ENCODE results near the gene MLANA.
A peak's percentile ranks its signal among the peaks of the same experiment; 100 is the strongest.
"Not testable (repeated sequence)": the region's sequence is repeated elsewhere in the genome, so short reads cannot be mapped to it uniquely, and the experiment has no call there.

The MLANA gene

DNA sequence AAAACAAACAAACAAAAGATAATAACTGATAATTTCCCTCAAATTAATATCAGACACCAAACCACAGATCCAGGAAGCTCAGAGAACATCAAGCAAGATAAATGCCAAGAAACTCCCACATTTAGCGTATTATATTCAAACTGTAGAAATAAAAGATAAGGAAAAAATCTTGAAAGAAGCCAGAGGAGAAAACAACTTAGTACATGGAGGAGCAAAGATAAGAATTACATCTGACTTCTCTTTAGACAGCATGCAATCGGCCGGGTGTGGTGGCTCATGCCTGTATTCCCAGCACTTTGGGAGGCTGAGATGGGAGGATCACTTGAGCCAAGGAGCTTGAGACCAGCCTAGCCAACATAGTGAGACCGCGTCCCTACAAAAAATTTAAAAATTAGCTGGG, 17.2 kb upstream of the MLANA start:
- peaks cover 6 to 7% of the 10 kb centered on the region in 2 donors for H3K4me1 Mint-ChIP-seq (ENCODE audit: low read depth in 2 of 2)
- H3K27me3 Mint-ChIP-seq: no peaks in the 10 kb centered on the region
- DNase-seq (no peak), ATAC-seq (replicated peaks) (no peak)
- H3K36me3 Mint-ChIP-seq (ENCODE audit: insufficient read depth): no peaks in the 10 kb centered on the region
- H3K27ac Mint-ChIP-seq: no peak overlapping the region
- H3K4me3 Mint-ChIP-seq: no peak overlapping the region
- no peaks in the 10 kb centered on the region for H3K9me3 Mint-ChIP-seq

DNA sequence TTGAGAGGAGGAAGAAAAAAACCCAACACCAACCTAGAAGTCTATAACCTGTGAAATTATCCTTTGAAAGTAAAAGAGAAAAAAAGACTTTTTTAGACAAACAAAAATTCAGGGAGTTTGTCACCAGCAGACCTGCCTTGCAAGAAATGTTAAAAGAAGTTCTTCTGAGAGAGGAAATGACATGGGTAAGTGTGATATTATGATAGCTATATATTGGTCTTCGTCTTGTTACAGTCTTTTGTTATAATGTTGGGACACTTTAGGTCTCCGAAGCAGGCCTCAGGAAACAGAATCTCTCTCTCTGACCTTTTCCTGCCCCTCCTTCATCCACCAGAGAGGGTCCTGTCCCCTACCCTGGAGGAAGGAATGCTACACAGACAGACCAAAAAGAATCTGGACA, 16.6 kb upstream of the MLANA start:
- Mint-ChIP-seq H3K36me3 (ENCODE audit: insufficient read depth) (no peaks in the 10 kb centered on the region), H3K4me3 (no peak overlapping the region), H3K27me3 (no peaks in the 10 kb centered on the region), H3K27ac (peak overlapping the region; percentile 27 to 70), H3K4me1 (ENCODE audit: low read depth in 2 of 2) (peaks cover 6 to 10% of the 10 kb centered on the region in 2 donors), H3K9me3 (no peaks in the 10 kb centered on the region)
- no peak for ATAC-seq (replicated peaks)
- DNase-seq: no peak

DNA sequence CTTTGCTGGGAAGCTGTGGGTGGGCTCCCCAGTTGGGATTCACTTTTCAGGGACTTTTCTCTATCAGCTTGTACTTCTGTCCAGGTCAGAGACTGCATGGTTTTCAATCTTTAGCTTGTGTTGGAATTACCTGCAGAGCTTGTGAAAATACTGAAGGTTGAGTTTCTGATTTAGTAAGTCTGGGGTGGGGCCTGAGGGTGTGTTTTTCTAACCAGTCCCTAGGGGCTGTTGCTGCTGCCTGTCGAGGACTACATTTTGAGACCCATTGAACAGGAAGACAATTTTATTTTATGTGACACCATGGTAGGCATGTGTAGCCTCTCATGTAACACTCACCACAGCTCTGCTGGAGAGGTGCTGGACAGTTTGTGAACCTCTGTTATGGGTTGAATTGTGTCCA, 14.7 kb upstream of the MLANA start:
- H3K27ac Mint-ChIP-seq: peak overlapping the region in 1 of 2 donors; percentile 39
- H3K36me3 Mint-ChIP-seq (ENCODE audit: insufficient read depth): no peaks in the 10 kb centered on the region
- no peak overlapping the region for H3K4me3 Mint-ChIP-seq
- ATAC-seq (replicated peaks) (no peak), DNase-seq (no peak)
- H3K9me3 Mint-ChIP-seq: no peaks in the 10 kb centered on the region
- H3K4me1 Mint-ChIP-seq (ENCODE audit: low read depth in 2 of 2): peaks cover 6 to 11% of the 10 kb centered on the region in 2 donors
- H3K27me3 Mint-ChIP-seq: no peaks in the 10 kb centered on the region

DNA sequence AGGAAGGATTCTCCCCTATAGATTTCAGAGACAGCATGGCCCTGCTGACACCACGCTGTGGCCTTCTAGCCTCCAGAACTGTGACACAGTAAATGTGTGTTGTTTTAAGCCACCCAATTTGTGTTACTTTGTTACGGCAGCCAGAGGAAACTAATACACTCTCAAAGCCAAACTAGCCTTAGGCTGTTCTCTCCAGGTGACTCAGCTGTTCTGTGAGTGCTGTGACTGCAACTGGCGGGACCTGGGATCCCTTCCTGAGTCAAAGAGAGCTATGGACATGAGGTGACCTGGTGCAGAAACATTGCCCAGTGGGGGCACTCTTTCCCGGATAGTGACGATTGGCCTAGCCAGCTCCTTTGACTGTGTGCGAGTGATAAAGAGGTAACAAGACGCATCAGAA, 14.0 kb upstream of the MLANA start:
- no peak overlapping the region for H3K27ac Mint-ChIP-seq

DNA sequence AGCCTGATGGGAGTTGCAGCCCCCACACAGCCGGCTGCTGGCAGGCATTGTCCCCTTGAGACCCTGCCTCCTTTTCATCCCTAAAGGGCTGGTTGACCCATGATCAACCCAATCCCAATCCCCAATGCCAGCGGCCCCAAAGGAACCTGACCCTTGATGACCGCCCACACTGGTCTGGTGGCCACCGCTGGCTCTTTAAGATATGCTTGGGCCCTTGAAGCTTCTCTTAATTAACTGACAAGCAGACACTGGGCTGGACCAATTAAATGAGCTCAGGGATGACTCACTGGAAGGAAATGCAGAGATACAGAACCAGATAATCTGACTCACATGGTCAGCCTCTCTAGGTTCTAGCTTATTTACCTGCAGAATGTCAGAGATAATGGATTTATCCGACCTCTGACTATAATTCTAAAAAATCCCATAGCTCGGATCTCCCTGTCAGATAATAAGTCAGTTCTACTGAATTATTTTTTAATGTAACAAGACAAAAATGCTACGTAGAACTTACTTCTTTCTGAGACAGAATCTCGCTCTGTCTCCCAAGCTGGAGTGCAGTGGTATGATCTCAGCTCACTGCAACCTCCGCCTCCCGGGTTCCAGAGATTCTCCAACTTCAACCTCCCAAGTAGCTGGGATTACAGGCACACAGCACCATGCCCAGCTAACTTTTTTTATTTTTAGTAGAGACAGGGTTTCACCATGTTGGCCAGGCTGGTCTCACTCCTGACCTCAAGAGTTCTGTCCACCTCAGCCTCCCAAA, 11.1 kb upstream of the MLANA start:
- Mint-ChIP-seq H3K27me3 (no peaks in the 10 kb centered on the region), H3K9me3 (no peaks in the 10 kb centered on the region), H3K4me1 (ENCODE audit: low read depth in 2 of 2) (peaks cover 0 to 11% of the 10 kb centered on the region in 2 donors), H3K4me3 (no peak overlapping the region), H3K27ac (no peak overlapping the region), H3K36me3 (ENCODE audit: insufficient read depth) (no peaks in the 10 kb centered on the region)
- ATAC-seq (replicated peaks): peak; percentile 26
- DNase-seq: no peak

More for the DNA sequence above, 14.0 kb upstream of the MLANA start:
- no peaks in the 10 kb centered on the region for H3K27me3 Mint-ChIP-seq
- H3K36me3 Mint-ChIP-seq (ENCODE audit: insufficient read depth): no peaks in the 10 kb centered on the region
- H3K4me1 Mint-ChIP-seq (ENCODE audit: low read depth in 2 of 2): peaks cover 6 to 11% of the 10 kb centered on the region in 2 donors
- H3K4me3 Mint-ChIP-seq: no peak overlapping the region
- ATAC-seq (replicated peaks): no peak
- H3K9me3 Mint-ChIP-seq: no peaks in the 10 kb centered on the region
- DNase-seq: no peak

DNA sequence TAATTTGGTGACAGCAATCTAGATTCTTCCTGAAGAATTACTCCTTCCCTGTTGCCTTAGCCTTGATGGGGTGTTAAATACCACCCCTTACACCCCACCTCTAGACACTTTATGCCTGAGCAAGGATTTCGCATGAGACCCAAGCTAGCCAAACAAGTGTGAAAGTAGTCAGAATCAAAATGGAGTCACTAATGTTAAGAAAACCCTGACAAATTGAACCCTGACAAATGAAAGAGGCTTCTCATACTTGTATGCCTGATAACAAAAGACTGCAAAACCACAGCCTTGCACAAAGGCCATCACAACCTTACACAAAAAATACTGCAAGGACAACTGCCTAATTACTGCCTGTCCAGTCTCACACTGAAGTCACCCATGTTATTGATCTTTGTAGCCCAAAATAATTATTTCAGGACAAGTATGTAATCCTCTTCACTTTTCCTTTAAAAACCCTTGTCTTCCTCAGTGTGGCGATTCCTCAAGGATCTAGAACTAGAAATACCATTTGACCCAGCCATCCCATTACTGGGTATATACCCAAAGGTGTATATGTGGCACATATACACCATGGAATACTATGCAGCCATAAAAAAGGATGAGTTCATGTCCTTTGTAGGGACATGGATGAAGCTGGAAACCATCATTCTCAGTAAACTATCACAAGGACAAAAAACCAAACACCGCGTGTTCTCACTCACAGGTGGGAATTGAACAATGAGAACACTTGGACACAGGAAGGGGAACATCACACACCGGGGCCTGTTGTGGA, 8.3 kb upstream of the MLANA start:
- ATAC-seq (replicated peaks); DNase-seq; H3K27ac Mint-ChIP-seq; H3K9me3 Mint-ChIP-seq; H3K36me3 Mint-ChIP-seq (ENCODE audit: insufficient read depth); H3K4me3 Mint-ChIP-seq; H3K27me3 Mint-ChIP-seq: not testable (repeated sequence)
- peaks cover 5 to 11% of the 10 kb centered on the region in 2 donors for H3K4me1 Mint-ChIP-seq (ENCODE audit: low read depth in 2 of 2)

DNA sequence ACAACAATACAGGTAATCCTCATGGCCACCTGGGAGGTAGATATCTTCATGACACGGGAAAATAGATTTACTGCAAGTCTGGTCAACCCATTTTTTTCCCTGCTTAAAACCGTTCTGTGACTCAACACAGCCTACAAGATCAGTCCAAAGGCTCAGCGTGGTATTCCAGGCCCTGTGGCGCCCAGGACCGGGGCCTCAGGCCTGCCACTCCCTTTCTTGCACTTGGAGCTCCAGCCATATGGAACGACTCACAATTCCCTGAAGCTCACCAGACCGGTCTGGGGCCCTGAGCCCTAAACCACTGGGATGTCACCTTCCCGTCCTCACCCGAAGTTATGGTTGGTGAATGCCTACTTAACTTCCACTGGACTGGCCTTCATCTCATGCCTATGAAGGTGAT, 6.5 kb upstream of the MLANA start:
- DNase-seq (no peak), ATAC-seq (replicated peaks) (no peak)
- no peak overlapping the region for H3K4me3 Mint-ChIP-seq
- H3K27me3 Mint-ChIP-seq: no peaks in the 10 kb centered on the region
- H3K27ac Mint-ChIP-seq: peak overlapping the region in 1 of 2 donors; percentile 56
- H3K4me1 Mint-ChIP-seq (ENCODE audit: low read depth in 2 of 2): peaks cover 5 to 7% of the 10 kb centered on the region in 2 donors
- no peaks in the 10 kb centered on the region for H3K9me3 Mint-ChIP-seq
- no peaks in the 10 kb centered on the region for H3K36me3 Mint-ChIP-seq (ENCODE audit: insufficient read depth)

DNA sequence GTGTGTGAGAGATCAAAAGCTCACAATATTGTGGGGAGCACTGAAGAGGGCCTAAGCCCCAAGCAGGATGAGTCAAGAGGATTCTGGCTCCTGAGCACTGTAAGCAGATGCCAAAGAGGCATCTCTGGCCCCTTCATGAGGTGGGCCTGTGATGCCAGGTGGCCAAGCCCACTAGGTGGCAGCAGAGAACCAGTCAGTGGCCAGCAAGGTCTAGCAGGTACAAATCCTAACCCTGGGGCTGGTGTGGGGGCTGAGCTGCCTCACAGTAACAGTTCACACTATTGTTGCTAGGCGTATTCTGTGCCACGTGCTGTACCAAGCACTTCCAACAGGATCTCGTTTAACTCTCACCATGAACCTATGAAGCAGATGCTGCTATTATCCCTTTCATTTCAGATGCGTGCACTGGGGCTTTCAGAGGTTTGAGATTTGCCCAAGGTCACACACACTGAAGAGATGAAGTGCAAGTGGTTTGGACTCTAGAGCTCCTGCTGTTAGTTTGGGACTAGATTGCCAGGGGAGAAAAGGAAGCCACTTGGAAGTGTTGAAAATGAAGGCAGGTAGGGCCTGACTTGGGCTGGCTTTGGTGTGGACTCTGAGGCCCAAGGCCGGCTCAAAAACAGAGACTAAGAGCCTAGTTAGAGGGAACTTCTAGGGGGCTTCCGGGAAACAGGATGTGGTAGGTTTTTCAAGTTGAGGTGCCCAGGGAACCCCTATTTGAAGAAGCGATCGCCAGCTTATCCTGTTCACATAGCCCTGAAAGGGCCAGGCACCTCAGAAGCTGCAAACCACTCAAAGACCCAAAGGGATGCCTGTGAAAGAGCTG, 4.4 kb upstream of the MLANA start:
- Mint-ChIP-seq H3K4me1 (ENCODE audit: low read depth in 2 of 2) (peaks cover 5% of the 10 kb centered on the region in 2 donors), H3K4me3 (no peak overlapping the region), H3K9me3 (no peaks in the 10 kb centered on the region), H3K27me3 (no peaks in the 10 kb centered on the region), H3K27ac (no peak overlapping the region), H3K36me3 (ENCODE audit: insufficient read depth) (no peaks in the 10 kb centered on the region)
- peak; percentile 74 to 77 (median 76) for DNase-seq
- peak; percentile 100 for ATAC-seq (replicated peaks)

DNA sequence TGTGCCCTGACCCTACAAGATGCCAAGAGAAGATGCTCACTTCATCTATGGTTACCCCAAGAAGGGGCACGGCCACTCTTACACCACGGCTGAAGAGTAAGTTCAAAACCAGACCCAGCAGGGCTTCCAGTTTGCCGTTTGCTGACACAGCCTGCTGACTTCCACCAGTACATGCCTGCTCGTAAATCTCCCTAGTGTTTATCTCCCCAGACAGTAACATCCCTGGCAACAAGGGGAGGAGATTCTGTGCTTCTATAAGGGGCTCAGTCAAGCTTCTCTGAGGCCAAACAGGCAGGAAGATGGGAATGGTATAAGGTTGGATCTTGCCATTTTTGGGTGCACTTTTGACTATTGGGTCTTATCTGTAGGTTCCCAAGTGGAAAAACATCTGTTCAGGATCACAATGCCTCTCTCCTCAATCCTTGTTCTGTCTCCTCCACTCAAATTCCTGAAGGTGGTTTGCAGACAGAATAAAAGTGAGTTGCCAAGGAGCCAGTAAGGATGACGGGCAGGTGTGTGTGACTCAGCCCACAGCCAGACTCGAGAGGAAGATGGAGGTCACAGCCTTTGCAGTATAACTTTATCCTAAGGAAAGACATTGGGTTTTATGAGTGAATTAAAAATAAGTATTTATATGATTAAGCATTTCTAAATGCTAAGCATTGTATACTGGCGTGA, 1.9 kb downstream of the MLANA start:
- no peak overlapping the region for H3K27ac Mint-ChIP-seq
- no peaks in the 10 kb centered on the region for H3K4me1 Mint-ChIP-seq (ENCODE audit: low read depth in 2 of 2)
- no peaks in the 10 kb centered on the region for H3K9me3 Mint-ChIP-seq
- DNase-seq (no peak), ATAC-seq (replicated peaks) (no peak)
- H3K36me3 Mint-ChIP-seq (ENCODE audit: insufficient read depth): no peaks in the 10 kb centered on the region
- no peaks in the 10 kb centered on the region for H3K27me3 Mint-ChIP-seq
- H3K4me3 Mint-ChIP-seq: no peak overlapping the region

DNA sequence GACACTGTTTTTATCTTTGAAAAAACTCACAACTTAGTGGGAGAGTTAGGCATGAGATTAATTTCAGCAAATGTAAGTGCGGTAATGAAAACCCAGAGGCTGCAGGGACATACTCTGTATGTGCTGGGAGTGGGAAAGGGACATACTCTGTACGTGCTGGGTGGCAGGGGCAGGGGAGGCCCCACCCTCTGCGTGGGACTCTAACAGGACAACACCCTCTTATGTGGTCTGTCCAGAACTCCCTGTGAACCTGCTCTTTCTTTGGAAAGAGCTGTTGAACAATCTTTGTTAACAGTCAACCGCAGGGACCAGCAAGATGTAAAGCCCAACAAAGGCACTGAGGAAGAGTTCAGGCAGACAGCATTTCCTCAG, 2.4 kb downstream of the MLANA start:
- no peak overlapping the region for H3K4me3 Mint-ChIP-seq
- H3K27ac Mint-ChIP-seq: no peak overlapping the region
- no peaks in the 10 kb centered on the region for H3K36me3 Mint-ChIP-seq (ENCODE audit: insufficient read depth)
- no peaks in the 10 kb centered on the region for H3K27me3 Mint-ChIP-seq
- ATAC-seq (replicated peaks): no peak
- H3K9me3 Mint-ChIP-seq: no peaks in the 10 kb centered on the region
- DNase-seq: no peak
- no peaks in the 10 kb centered on the region for H3K4me1 Mint-ChIP-seq (ENCODE audit: low read depth in 2 of 2)

DNA sequence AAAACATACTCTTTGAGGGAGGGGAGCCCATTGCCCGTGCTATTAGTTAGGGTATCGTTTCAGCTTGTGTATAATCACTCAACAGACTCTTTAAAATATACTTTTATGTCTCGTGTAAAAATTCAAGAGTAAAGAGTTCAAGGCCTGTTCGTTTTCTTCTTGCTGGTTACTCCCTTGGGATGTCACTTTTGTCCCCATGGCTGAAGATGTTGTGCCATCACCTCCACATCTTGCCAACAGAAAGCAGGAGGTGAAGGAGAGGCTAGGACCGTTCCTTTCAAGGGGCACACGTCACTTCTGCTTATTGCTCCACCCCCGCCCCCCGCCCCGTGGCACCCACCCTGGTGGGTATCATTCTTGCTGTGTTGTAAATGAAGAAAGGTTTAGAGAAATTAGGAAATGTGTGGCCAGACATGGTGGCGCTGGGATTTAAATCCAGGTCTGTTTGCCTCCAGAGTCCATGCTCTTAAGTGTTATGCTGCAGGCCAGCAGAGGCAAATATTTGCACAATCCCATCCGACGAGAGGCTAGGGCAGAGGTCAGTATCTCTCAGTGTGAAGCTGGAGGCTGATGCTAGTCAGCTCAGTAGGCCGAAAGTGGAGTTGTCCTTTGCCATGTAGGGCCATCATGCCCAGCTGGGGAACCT, 3.0 kb downstream of the MLANA start:
- Mint-ChIP-seq H3K36me3 (ENCODE audit: insufficient read depth) (no peaks in the 10 kb centered on the region), H3K27me3 (no peaks in the 10 kb centered on the region), H3K27ac (peak overlapping the region in 1 of 2 donors; percentile 7), H3K4me3 (no peak overlapping the region), H3K9me3 (no peaks in the 10 kb centered on the region), H3K4me1 (ENCODE audit: low read depth in 2 of 2) (no peaks in the 10 kb centered on the region)
- no peak for ATAC-seq (replicated peaks)
- no peak for DNase-seq

DNA sequence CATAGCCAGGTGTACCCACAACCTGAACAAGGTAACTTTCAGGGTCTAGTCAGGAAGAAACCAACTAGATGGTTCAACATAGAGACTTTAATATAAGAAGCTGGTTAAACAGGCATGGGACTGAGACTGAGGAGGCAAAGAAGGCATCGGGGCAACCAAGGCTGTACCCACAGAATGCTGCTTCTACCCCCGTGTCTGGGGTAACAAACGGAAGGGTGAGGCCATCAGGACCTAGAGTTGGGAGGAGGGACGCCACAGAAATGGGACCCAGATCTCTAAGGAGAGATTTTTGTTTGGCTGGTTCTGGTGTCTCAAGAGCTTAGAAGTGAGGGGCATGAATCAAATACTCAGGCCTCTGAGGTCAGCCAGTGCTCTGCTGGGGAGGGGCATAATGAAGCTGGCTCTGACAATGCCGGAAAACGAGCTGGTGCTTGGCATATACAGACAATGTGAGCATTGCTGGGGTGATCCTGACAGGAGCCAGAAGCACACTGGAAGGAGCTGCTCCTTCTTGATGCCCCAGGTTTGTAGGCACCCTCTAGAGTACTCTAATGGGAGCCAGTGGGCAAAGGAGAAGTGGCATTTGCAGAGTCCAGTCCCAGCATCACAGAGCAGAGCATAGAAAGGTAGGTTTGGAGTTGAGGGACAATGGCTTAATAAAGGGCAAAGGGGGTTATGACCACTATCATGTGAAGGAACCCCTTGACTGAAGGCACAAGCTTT, 3.7 kb downstream of the MLANA start:
- Mint-ChIP-seq H3K27ac (peak overlapping the region; percentile 7 to 9), H3K4me1 (ENCODE audit: low read depth in 2 of 2) (no peaks in the 10 kb centered on the region), H3K36me3 (ENCODE audit: insufficient read depth) (no peaks in the 10 kb centered on the region), H3K4me3 (no peak overlapping the region), H3K9me3 (no peaks in the 10 kb centered on the region), H3K27me3 (no peaks in the 10 kb centered on the region)
- no peak for DNase-seq
- ATAC-seq (replicated peaks): no peak
